Suprapubic skin (tissue), 4 donors: ENCODE results near the gene CKLF.

ENCODE experiments used
- CTCF ChIP-seq, 2 donors: fragments of 200-600 bp in 1 of 2; fragments of 450-650 bp in 1 of 2; sonication (generic) in 1 of 2; IDR thresholded peaks; one replicate each; pipeline ENCODE4 v1.5.1; 2016 to 2019; ENCODE audit warnings: antibody characterized with exemption in 2 of 2, mild to moderate bottlenecking in 1 of 2, moderate library complexity in 1 of 2
- EP300 ChIP-seq: sonication (generic); formaldehyde crosslinking; IDR thresholded peaks from one replicate; pipeline ENCODE4 v1.6.1; 2017; ENCODE audit warnings: antibody characterized with exemption
- POLR2A ChIP-seq, 2 donors: fragments of 450-650 bp; IDR thresholded peaks; one replicate each; pipeline ENCODE4 v1.6.1; 2017; ENCODE audit warnings: antibody characterized with exemption in 2 of 2, mild to moderate bottlenecking in 2 of 2, moderate library complexity in 2 of 2
- POLR2AphosphoS5 ChIP-seq, 3 donors: sonication (generic); formaldehyde crosslinking; IDR thresholded peaks; one replicate each; pipeline ENCODE4 v1.6.1; 2017; ENCODE audit warnings: antibody characterized with exemption in 3 of 3

- TF ChIP-seq CTCF (IDR thresholded peaks at IDR 0.05) (no peak), POLR2A (IDR thresholded peaks at IDR 0.05) (no peak), EP300 (no peak), POLR2AphosphoS5 (IDR thresholded peaks at IDR 0.05) (no peak)
These were observed 51.4 kb downstream of the CKLF start for GRCh38 chr16:66603537-66604375.
